Right atrium auricular region (tissue), 2 donors: ENCODE results near the gene SIPA1L3. TPM values are rescaled to one million over a fixed set of nuclear protein-coding genes. Genes with fewer than 3 reads are reported as not detected.

Source experiments
- DNase-seq: peaks from one replicate; pipeline ENCODE4 v3.0.0-alpha.2; 2019; ENCODE audit warnings: low spot score
- H3K27ac ChIP-seq, 2 donors: fragments of 200-600 bp; sonication (generic); 1 replicate in 1 of 2; 2 replicates in 1 of 2; pipeline ENCODE4 v1.5.1; 2016 to 2019
- H3K27me3 ChIP-seq, 2 donors: fragments of 200-600 bp; sonication (generic); one replicate each; pipeline versions ENCODE4 v1.5.1 to v1.6.0; 2017 to 2019
- H3K36me3 ChIP-seq: fragments of 200-600 bp; sonication (generic); one replicate; pipeline ENCODE4 v1.5.1; 2016
- H3K4me1 ChIP-seq, 2 donors: fragments of 200-600 bp; sonication (generic); one replicate each; pipeline versions ENCODE4 v1.5.1 to v1.6.0; 2017 to 2019
- H3K4me3 ChIP-seq, 2 donors: fragments of 200-600 bp; sonication (generic); 1 replicate in 1 of 2; 2 replicates in 1 of 2; pipeline ENCODE4 v1.5.1; 2017 to 2019; ENCODE audit warnings: mild to moderate bottlenecking in 1 of 2, moderate library complexity in 1 of 2
- H3K9me3 ChIP-seq, 2 donors: fragments of 200-600 bp; sonication (generic); one replicate each; pipeline ENCODE4 v1.5.1; 2019
- total RNA-seq, 2 donors: library from RNA; depleted of rRNA; stranded (reverse); fragments of >200 nt; gene quantifications; one replicate each; pipeline ENCODE4 v1.1.0, GENCODE V29; 2016
- TF ChIP-seq, protein P1 (sequence below), 2 donors: fragments of 200-600 bp; sonication (generic); IDR thresholded peaks; one replicate each; pipeline ENCODE4 v1.5.1; 2019; ENCODE audit warnings: antibody characterized with exemption in 2 of 2

The SIPA1L3 gene
- total RNA-seq, 2 donors from 2014 or later = 10.7 to 19.6 TPM

DNA sequence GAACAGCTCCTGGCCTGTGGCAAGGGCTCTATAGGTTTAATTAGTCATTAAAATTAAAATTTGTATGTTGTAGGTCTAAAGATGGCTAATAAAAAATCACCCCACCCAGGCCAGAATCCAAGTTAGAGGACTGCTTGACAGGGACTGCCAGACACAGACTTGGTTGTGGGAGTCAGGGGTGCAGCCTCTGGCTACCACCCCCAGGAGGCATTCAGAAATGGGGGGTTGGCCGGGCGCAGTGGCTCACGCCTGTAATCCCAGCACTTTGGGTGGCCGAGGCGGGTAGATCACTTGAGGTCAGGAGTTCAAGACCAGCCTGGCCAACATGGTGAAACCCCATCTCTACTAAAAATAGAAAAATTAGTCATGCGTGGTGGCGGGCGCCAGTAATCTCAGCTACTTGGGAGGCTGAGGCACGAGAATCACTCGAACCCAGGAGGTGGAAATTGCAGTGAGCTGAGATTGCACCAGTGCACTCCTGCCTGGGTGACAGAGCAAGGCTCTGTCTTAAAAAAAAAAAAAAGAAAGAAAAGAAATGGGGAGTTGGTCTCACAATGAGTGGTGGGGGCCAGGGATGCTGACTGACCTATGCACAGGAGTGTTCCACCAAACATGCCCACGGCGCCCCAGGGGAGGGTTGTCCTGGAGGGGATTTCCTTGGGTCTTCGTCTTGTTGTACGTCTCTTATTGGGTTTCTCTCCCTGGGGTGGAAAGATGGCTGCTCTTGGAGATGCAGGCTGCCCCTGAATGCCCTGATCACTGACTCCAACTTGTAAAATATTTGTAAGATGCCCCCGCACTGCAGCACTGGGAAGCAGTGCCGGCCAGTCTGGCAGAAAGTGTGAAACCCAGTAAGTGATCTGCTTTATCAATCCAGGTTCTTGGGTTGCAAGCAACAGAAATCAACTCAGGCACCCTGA lies 68.8 kb downstream of the SIPA1L3 start:
- no peaks in the 10 kb centered on the region for H3K36me3 ChIP-seq
- DNase-seq = no peak
- no peak overlapping the region for H3K4me3 ChIP-seq
- TF ChIP-seq, protein P1, sequence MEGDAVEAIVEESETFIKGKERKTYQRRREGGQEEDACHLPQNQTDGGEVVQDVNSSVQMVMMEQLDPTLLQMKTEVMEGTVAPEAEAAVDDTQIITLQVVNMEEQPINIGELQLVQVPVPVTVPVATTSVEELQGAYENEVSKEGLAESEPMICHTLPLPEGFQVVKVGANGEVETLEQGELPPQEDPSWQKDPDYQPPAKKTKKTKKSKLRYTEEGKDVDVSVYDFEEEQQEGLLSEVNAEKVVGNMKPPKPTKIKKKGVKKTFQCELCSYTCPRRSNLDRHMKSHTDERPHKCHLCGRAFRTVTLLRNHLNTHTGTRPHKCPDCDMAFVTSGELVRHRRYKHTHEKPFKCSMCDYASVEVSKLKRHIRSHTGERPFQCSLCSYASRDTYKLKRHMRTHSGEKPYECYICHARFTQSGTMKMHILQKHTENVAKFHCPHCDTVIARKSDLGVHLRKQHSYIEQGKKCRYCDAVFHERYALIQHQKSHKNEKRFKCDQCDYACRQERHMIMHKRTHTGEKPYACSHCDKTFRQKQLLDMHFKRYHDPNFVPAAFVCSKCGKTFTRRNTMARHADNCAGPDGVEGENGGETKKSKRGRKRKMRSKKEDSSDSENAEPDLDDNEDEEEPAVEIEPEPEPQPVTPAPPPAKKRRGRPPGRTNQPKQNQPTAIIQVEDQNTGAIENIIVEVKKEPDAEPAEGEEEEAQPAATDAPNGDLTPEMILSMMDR (IDR thresholded peaks at IDR 0.05) = no peak
- H3K27ac ChIP-seq = no peak overlapping the region
- H3K9me3 ChIP-seq = peaks cover 0 to 8% of the 10 kb centered on the region in 2 donors
- H3K27me3 ChIP-seq = no peaks in the 10 kb centered on the region
- peaks cover 0 to 6% of the 10 kb centered on the region in 2 donors for H3K4me1 ChIP-seq

DNA sequence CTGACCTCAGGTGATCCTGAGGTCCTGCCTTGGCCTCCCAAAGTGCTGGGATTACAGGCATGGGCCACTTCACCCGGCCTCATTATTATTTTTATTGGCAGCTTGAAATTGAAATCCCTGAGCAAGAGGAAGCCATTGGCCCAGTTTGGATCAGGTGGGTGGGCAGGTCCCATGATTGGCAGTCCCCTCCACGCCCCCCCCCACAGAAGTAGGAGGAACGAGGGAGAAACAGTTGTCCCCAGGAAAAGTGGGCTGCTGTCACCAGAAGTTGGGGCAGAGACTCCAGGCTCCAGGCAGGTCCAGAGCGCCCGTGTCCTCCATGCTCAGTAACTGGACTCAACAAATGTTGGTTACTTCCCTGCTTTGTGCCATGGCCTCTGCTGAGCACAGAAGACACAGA lies 70.4 kb downstream of the SIPA1L3 start:
- Histone ChIP-seq H3K36me3 (no peaks in the 10 kb centered on the region), H3K4me3 (no peak overlapping the region), H3K4me1 (peaks cover 0 to 9% of the 10 kb centered on the region in 2 donors), H3K27ac (no peak overlapping the region), H3K27me3 (no peaks in the 10 kb centered on the region), H3K9me3 (no peaks in the 10 kb centered on the region)
- TF ChIP-seq, protein P1 (IDR thresholded peaks at IDR 0.05) = no peak
- no peak for DNase-seq

DNA sequence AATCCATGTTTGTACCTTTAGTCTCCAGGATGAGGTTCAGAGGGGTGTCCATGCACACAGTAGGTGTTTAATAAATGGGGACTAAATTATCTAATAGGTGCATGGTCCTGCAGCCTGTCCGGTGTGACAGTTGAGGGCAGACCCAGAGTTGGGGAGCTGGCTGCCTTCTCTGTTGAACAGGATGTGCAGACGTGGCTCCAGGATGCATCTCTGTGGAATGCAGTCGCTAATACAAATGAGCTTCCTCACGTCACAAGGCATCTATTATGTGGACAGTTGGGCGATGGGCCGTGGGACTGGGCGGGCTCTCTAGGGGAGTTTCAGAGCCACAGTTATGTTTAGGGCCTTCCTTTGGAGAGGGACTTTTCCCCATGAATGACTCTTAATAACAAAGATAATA lies 71.0 kb downstream of the SIPA1L3 start:
- Histone ChIP-seq H3K27me3 (no peaks in the 10 kb centered on the region), H3K27ac (no peak overlapping the region), H3K9me3 (no peaks in the 10 kb centered on the region), H3K4me3 (no peak overlapping the region), H3K36me3 (no peaks in the 10 kb centered on the region), H3K4me1 (peaks cover 0 to 9% of the 10 kb centered on the region in 2 donors)
- TF ChIP-seq, protein P1 (IDR thresholded peaks at IDR 0.05) = no peak
- DNase-seq = no peak

DNA sequence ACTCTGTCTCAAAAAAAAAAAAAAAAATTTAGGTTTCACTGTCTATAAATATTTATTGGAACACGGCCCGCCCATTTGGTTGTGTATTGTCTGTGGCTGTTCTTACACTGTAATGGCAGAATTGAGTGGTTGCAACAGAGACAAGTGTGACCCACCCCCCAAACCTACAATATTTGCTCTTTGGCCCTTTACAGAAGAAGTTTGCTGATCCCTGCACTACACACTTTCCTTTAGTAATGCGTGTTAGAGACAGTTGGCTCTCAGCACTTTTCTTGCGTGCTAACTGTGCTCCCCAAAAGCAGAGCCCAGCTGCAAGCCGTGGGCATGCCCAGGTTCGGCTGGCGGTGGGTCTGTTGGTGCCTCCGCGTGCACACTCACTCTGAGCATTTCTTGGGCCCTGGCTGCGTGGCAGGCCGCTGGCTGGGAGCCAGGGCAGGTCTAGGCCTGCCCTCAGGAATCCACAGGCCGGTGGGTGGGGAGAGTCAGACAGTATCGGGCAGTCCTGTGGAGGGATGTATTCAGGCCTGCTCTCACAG lies 72.6 kb downstream of the SIPA1L3 start:
- H3K27me3 ChIP-seq = no peaks in the 10 kb centered on the region
- no peak overlapping the region for H3K27ac ChIP-seq
- no peak overlapping the region for H3K4me3 ChIP-seq
- no peaks in the 10 kb centered on the region for H3K36me3 ChIP-seq
- no peaks in the 10 kb centered on the region for H3K9me3 ChIP-seq
- DNase-seq = no peak
- H3K4me1 ChIP-seq = peaks cover 0 to 9% of the 10 kb centered on the region in 2 donors
- TF ChIP-seq, protein P1 (IDR thresholded peaks at IDR 0.05) = no peak

DNA sequence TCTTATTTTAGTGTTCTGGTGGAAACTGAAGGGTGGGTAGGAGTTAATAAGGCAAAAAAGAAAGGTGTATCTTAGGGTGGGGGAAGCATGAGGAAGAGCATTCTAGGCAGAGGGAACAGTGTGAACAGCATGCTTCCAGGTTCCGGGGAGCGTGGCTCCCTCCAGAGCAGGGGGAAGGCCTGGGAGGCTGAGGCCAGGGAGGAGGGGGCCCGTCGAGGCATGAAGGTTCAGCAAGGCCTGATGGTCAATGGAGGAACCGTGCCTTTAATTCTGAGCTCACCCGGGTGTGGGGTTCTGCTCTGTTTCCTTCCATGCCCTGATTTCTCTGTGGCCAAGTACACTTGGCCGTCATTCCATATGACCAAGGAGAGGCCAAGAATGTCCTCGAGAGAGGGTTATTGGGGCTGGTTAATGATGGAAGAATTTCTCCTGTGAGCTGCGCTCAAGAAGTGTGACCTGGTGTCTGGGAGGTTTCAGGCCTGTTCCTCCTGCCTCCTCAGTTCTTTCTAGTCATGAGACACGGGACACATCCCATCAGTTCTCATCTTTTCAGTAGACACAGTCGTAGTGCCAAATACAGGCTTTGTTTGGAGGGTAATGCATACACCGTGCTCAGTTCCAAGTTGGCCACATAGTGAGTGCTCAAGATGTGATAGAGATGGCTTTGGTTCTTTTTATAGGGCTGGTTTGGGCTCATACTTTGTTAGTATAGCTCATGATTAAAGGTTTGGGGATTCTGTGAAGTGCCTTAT lies 73.6 kb downstream of the SIPA1L3 start:
- Histone ChIP-seq H3K27me3 (no peaks in the 10 kb centered on the region), H3K9me3 (no peaks in the 10 kb centered on the region), H3K4me3 (no peak overlapping the region), H3K4me1 (peaks cover 0 to 9% of the 10 kb centered on the region in 2 donors), H3K36me3 (no peaks in the 10 kb centered on the region), H3K27ac (no peak overlapping the region)
- TF ChIP-seq, protein P1 (IDR thresholded peaks at IDR 0.05) = no peak
- no peak for DNase-seq
